ENCODE measurements around the gene PTPRS. TPM values are rescaled to one million over a fixed set of nuclear protein-coding genes. Genes with fewer than 3 reads are reported as not detected.
A peak's percentile ranks its signal among the peaks of the same experiment; 100 is the strongest.

Gene PTPRS
- total RNA-seq, 6 experiments from 2014 or later, result 78.4 to 102 (median 96.8) TPM

DNA sequence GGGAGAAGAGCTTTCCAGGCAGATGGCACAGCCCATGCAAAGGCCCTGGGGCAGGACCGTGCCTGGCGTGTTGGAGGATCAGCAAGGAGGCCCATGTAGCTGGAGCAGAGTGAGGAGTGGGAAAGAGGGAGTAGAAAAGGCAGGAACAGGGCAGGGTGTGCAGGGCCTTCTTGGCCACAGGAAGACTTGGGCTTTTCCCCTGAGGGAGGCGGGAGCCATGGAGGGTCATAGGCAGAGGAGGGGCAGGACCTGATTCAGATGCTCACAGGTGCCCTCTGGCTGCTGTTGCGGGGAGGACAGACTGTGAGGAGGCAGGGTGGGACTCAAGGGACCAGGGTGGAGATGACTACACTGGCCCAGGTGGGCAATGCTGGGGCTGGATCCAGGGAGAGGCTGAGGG lies 13.8 kb upstream of the PTPRS start:
- Mint-ChIP-seq H3K9me3 (no peaks in the 10 kb centered on the region), H3K4me3 (no peak overlapping the region), H3K27ac (no peak overlapping the region), H3K4me1 (ENCODE audit: low read depth) (no peaks in the 10 kb centered on the region), H3K27me3 (ENCODE audit: insufficient read depth) (peaks cover 17% of the 10 kb centered on the region), H3K36me3 (ENCODE audit: low read depth) (no peaks in the 10 kb centered on the region)
- peak; percentile 50 for TF ChIP-seq CTCF (IDR thresholded peaks at IDR 0.05)
- no peak for DNase-seq

GRCh38 chr19:5352229-5352763 lies 11.7 kb upstream of the PTPRS start:
- peaks cover 16% of the 10 kb centered on the region for H3K27me3 Mint-ChIP-seq (ENCODE audit: insufficient read depth)

DNA sequence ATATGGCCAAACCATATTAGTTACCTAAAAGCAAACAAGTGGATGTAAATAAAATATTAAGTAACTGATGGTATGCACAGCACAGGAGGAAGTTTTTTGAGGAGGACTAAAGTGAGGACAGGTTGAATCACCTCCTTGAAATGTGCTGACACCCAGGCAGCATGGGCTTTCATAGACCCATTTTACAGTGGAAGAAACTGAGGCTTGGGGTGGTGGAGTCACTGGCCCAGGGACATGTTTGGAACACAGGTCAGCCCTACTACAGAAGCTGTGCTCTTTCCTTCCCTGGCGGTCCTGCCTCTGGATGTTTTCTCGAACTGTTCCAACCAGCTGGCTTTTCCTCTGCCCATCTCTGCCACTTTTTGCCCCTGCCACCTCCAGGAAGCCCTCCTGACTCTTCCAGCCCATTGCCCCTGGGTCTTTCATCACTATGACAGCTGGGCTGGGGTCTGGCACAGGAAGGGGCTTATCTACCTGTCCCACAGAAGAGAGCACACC lies 11.2 kb upstream of the PTPRS start:
- H3K27me3 Mint-ChIP-seq (ENCODE audit: insufficient read depth), result peaks cover 17% of the 10 kb centered on the region
- no peak overlapping the region for H3K4me3 Mint-ChIP-seq
- peaks cover under 1% of the 10 kb centered on the region; the same call in 1 of the 2 replicates for H3K4me1 Mint-ChIP-seq (ENCODE audit: low read depth)
- no peak for DNase-seq
- H3K36me3 Mint-ChIP-seq (ENCODE audit: low read depth), result peaks cover 5% of the 10 kb centered on the region; the same call in 1 of the 2 replicates
- no peak overlapping the region for H3K27ac Mint-ChIP-seq
- H3K9me3 Mint-ChIP-seq, result no peaks in the 10 kb centered on the region; the same call in 1 of the 2 replicates
- no peak for TF ChIP-seq CTCF (IDR thresholded peaks at IDR 0.05)

More at GRCh38 chr19:5352229-5352763, 11.7 kb upstream of the PTPRS start:
- Mint-ChIP-seq H3K4me1 (ENCODE audit: low read depth) (no peaks in the 10 kb centered on the region), H3K9me3 (no peaks in the 10 kb centered on the region; the same call in 1 of the 2 replicates), H3K27ac (peak overlapping the region; percentile 38), H3K36me3 (ENCODE audit: low read depth) (peaks cover 4% of the 10 kb centered on the region; the same call in 1 of the 2 replicates), H3K4me3 (no peak overlapping the region)
- TF ChIP-seq CTCF (IDR thresholded peaks at IDR 0.05), result no peak
- DNase-seq, result peak; percentile 36

DNA sequence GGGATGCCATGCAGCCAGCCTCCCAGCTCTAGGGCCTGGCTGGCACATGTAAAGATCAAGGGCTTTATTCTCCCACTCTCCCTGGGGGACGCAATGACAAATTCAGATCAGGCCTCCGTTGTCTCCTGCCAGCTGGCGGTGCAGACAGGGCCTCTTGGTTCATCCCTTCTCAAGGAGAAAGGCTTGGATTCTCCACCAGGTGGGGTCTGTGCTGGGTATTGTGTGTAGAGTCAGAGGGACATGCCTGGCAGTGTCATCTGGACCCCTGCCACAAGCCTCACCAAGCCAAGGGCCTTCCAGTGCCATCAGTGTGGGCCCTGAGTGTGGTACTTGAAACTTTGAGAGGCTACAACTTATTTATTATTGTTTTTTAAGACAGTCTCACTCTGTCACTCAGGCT lies 8.4 kb upstream of the PTPRS start:
- H3K36me3 Mint-ChIP-seq (ENCODE audit: low read depth), result peaks cover 5% of the 10 kb centered on the region; the same call in 1 of the 2 replicates
- H3K27me3 Mint-ChIP-seq (ENCODE audit: insufficient read depth), result peaks cover 20% of the 10 kb centered on the region
- no peaks in the 10 kb centered on the region; the same call in 1 of the 2 replicates for H3K9me3 Mint-ChIP-seq
- no peak overlapping the region for H3K4me3 Mint-ChIP-seq
- TF ChIP-seq CTCF (IDR thresholded peaks at IDR 0.05), result peak; percentile 36; the same call in 1 of the 2 replicates
- no peak for DNase-seq
- peaks cover 12% of the 10 kb centered on the region for H3K4me1 Mint-ChIP-seq (ENCODE audit: low read depth)
- H3K27ac Mint-ChIP-seq, result no peak overlapping the region

DNA sequence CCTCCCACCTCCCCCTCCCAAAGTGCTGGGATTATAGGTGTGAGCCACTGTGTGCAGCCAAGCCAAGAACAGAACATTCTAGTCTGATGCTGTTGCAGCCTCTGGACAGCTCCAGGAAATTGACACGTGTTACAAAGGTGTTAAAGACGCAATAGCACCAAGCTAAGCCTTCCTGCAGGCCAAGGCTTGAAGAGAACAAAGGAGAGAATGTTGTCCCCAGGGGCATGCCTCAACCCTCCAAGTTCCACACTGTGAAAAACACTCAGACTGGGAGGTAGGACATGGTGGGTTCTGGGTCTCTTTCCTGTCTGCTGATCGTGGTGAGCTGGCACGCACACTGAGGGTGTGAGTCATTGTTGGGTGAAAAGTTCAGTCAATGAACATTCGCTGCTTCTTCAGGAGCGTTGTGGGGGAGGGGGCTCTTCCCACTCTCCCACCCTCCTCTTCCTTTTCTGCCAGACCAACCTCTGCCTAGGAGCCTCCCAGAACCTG lies 5.3 kb upstream of the PTPRS start:
- H3K4me3 Mint-ChIP-seq, result 0 out of 2 replicates have a peak overlapping the region, but pooled peaks have one; percentile 22
- H3K4me1 Mint-ChIP-seq (ENCODE audit: low read depth), result peaks cover 24% of the 10 kb centered on the region
- DNase-seq, result peak; percentile 38
- peaks cover 5% of the 10 kb centered on the region; the same call in 1 of the 2 replicates for H3K36me3 Mint-ChIP-seq (ENCODE audit: low read depth)
- peaks cover 13% of the 10 kb centered on the region for H3K27me3 Mint-ChIP-seq (ENCODE audit: insufficient read depth)
- H3K27ac Mint-ChIP-seq, result no peak overlapping the region
- TF ChIP-seq CTCF (IDR thresholded peaks at IDR 0.05), result no peak
- no peaks in the 10 kb centered on the region; the same call in 1 of the 2 replicates for H3K9me3 Mint-ChIP-seq
